Brain microvascular endothelial cell (primary cell): ENCODE measurements around the gene TTLL10.

ENCODE experiments used
- DNase-seq: peaks from one replicate; pipeline ENCODE4 v3.0.0-alpha.2; 2020
- H3K27ac ChIP-seq: fragments of 250-450 bp; sonication (Bioruptor Pico); 2 replicates; pipeline ENCODE4 v1.5.1; 2020; ENCODE audit warnings: mild to moderate bottlenecking, moderate library complexity
- H3K27me3 ChIP-seq: fragments of 250-450 bp; sonication (Bioruptor Pico); replicated peaks from 2 replicates; pipeline ENCODE4 v1.5.1; 2020; ENCODE audit warnings: mild to moderate bottlenecking
- H3K36me3 ChIP-seq: fragments of 250-450 bp; sonication (Bioruptor Pico); replicated peaks from 2 replicates; pipeline ENCODE4 v1.5.1; 2020; ENCODE audit warnings: mild to moderate bottlenecking
- H3K4me3 ChIP-seq: 2 replicates; pipeline ENCODE4 v1.5.1; 2011; ENCODE audit warnings: low read depth, mild to moderate bottlenecking, control low read depth, low read length, moderate library complexity
- CTCF ChIP-seq: IDR thresholded peaks from 2 replicates; pipeline ENCODE4 v1.5.1; 2011; ENCODE audit warnings: low read depth, mild to moderate bottlenecking, moderate library complexity, low read length, control low read depth, inconsistent platforms; ENCODE audit errors: missing control alignments
- in situ Hi-C: cut with HindIII; loops from 2 replicates; pipeline ENCODE4 v1.10.0; 2017; ENCODE audit warnings: low sequenced_read_pairs, low pct_ligation_motif_present

The TTLL10 gene

GRCh38 chr1:1177452-1178206, 3.9 kb downstream of the TTLL10 start:
- Histone ChIP-seq H3K27me3 (peaks cover 29% of the 10 kb centered on the region), H3K27ac (no peak overlapping the region)

DNA sequence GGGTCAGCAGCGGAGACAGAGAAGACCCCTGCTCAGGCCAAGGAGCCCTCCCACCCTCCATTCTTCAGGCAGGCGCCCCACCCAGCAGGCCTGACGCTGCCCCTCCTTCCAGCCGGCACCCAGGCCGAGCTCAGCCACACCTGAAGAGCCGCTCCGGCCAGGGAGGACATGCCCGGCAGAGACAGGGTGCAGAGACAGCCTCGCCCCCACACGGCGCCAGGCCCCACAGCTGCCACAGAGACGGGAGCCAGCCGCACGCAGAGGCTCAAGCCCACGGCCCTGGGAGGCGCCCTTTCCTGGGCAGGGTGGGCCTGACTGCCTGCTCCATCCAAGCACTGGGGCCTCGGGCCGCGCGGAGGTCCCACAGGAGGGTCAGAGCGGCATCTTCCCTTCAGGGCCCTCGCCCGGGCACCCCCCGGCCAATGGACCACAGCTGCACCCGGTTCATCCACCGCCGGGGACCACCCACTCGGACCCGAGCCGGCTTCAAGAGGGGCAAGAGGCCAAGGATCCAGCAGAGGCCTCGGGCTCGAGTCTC, 5.2 kb downstream of the TTLL10 start:
- no peak for DNase-seq
- Histone ChIP-seq H3K27ac (no peak overlapping the region), H3K36me3 (no peaks in the 10 kb centered on the region), H3K27me3 (peaks cover 19% of the 10 kb centered on the region), H3K4me3 (no peak overlapping the region)
- in situ Hi-C loops = no loop called here
- TF ChIP-seq CTCF = no peak

More at GRCh38 chr1:1177452-1178206, 3.9 kb downstream of the TTLL10 start:
- no peaks in the 10 kb centered on the region for H3K36me3 ChIP-seq
- no peak for DNase-seq
- H3K4me3 ChIP-seq = no peak overlapping the region
- no peak for TF ChIP-seq CTCF
- in situ Hi-C loops = no loop called here

GRCh38 chr1:1179346-1179982, 5.8 kb downstream of the TTLL10 start:
- H3K36me3 ChIP-seq = no peaks in the 10 kb centered on the region
- in situ Hi-C loops = no loop called here
- no peak overlapping the region for H3K27ac ChIP-seq
- TF ChIP-seq CTCF = no peak
- H3K4me3 ChIP-seq = no peak overlapping the region
- no peak for DNase-seq
- peaks cover 13% of the 10 kb centered on the region for H3K27me3 ChIP-seq

DNA sequence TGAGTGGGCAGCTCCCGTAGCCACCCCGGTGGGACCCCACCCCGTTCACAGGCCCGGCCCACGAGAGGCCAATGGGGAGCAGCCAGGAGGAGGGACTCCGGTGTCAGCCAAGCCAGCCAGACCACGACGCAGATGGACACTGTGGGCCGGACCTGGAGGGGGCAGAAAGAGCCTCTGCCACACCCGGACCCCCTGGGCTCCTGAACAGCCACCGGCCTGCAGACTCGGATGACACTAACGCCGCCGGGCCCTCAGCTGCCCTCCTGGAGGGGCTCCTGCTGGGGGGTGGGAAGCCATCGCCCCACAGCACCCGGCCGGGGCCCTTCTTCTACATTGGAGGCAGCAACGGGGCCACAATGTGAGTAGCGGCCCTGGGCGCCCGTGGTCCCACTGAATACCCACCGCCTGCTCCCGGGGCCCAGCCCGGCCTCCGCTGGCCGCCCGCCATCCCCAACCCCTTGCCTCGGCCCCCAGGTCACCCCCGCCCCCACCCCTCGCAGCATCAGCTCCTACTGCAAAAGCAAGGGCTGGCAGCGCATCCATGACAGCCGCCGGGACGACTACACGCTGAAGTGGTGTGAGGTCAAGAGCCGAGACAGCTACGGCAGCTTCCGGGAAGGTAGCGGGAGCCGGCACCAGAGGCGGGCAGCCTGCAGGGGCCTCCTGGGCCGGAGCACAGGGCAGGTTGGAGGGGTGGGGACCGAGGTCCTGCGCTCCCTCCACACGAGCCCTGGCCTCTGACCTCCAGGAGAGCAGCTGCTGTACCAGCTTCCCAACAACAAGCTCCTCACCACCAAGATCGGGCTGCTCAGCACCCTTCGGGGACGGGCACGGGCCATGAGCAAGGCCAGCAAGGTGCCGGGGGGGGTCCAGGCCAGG, 6.5 kb downstream of the TTLL10 start:
- no peaks in the 10 kb centered on the region for H3K36me3 ChIP-seq
- H3K27ac ChIP-seq = no peak overlapping the region
- DNase-seq = no peak
- in situ Hi-C loops = no loop called here
- peaks cover 11% of the 10 kb centered on the region for H3K27me3 ChIP-seq
- H3K4me3 ChIP-seq = no peak overlapping the region
- TF ChIP-seq CTCF = no peak

DNA sequence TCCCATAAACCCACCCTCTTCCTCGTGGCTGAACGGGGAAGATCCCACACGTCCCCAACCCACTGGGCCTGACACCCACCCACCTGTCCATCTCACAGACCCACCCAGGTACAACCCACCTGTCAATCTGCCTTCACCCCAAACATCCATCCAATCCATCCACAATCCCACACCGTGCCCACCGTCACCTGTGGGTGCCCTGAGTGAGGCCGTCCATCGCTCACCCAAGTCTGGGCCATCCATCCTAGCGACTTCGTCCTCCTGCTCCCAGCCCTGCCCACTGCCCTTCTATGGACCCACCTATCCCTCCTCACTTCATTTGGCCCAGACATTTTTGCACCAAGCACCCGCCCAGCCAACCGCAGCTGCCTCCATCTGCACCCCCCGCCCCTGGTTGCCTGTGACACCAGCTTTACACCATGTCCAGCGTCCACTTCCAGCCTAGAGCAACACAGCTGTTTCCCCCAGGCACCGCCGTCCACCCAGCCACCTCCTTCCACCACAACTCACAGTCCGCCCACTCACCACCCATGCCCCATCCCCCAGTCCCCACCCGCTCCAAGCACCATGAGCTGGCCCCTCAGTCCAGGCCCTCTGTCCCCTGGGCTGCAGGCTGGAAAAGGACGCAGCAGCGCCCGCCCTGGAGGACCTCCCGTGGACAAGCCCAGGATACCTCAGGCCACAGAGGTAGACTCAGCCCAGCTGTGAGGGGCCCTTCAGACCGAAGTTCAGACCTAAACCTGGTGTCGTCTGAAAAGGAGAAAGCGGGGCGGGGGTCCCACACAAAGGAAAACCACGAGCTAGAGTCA, 7.7 kb downstream of the TTLL10 start:
- DNase-seq = no peak
- no peak for TF ChIP-seq CTCF

More for the DNA sequence above, 7.7 kb downstream of the TTLL10 start:
- Histone ChIP-seq H3K27ac (no peak overlapping the region), H3K36me3 (no peaks in the 10 kb centered on the region), H3K27me3 (peaks cover 10% of the 10 kb centered on the region), H3K4me3 (no peak overlapping the region)
- in situ Hi-C loops = no loop called here
